HG03196 (cell line): ENCODE measurements around the gene DCAF11.

Experiments
- ATAC-seq: cut with Tn5 transposase; IDR thresholded peaks from one replicate; pipeline ENCODE4 v1.9.1; 2021; ENCODE audit not compliant: unreplicated experiment

The DCAF11 gene

DNA sequence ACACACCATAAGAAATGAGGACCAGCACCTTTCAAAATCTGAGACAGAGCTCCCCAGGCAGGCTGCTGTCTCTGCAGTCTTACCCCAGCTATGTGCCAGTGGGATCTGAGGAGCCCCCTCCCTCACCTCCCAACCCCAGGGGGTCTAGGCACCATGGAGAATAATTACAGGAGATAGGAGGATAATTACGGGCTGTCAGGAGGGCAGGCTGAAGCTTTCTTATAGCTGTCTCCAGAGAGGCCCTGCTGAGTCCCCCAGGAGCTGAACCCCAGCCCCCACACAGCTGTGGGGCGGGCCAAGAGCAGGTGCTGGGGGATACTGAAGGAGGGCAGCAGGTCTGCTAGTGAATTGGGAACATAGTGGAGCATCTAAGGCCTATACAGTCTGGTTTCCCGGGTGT, 36.4 kb upstream of the DCAF11 start:
- no peak for ATAC-seq

DNA sequence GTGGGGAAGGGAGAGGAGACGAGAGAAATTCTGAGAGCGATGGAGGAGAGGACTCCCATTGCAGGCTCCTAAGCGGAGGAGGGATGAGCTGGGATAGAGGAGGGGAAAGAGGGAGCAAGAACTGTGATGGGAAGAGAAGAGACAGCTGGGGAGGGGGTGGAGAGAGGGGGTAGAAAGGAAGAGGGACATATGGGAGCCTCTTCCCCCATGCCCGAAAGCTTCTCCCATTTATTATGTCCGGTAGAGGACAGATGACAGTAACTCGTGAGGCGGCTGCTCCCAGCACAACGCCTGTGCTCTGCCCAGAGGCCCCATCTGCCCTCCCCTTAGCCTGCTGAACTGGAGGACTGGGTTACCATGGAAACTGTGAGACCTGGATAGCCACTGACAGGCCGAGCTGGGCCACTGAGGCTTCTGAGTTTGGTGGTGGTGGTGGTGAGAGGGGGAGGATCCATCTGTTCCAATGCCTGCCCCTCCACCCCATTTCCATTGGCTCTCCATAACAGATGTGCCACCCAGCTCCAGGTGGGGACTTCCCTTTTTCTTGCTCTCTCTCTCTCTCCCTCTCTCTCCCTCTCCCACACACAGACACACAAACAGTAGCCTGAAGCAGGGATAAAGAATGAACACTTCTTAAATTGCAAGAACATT, 35.0 kb upstream of the DCAF11 start:
- ATAC-seq: no peak

- no peak for ATAC-seq
Measured at GRCh38 chr14:24080142-24080530, 34.4 kb upstream of the DCAF11 start.

DNA sequence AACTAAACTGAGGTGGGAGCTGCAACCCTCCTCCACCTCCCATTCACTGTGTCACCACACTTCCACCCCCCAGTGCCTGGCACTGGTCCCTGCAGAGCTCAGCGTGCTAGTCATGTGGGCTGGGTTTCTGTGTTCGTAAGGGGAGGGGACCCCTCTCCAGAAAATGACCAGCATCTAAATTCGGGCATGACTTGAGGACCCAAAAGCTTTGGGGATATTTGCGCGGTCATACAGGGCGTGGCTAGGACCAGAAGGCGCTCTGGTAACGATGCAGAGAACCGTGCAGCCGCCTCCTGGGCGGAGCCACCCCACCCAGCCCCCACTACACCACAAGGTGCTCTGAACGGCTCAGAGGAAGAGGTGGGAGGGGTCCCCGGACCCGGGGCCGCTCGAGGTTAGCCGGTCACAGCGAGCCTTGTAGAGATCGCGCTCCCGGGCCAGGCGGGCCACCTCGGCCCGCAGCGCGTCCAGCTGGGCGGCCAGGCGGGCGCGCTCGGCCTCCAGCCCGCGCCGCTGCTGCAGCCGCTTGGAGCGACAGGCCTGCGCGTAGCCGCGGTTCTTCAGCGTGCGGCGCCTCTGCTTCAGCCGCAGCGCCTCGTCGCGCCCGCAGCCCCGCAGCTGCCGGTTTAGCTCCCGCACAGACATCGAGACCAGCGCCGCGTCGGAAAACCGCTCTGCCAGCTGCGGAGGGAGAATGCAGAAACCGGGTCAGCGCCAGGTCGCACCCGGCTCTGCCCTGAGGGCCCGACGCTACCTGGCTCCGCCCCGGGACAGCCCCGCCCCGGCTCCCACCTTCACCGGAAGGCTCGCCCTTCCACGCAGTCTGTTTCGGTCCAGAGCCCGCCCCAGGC, 33.5 kb upstream of the DCAF11 start:
- peak; percentile 84 for ATAC-seq

GRCh38 chr14:24081739-24082211, 32.8 kb upstream of the DCAF11 start:
- no peak for ATAC-seq

- ATAC-seq: no peak
Measured at GRCh38 chr14:24082411-24083080, 32.0 kb upstream of the DCAF11 start.

GRCh38 chr14:24083462-24083861, 31.1 kb upstream of the DCAF11 start:
- ATAC-seq: no peak

GRCh38 chr14:24084440-24084839, 30.1 kb upstream of the DCAF11 start:
- no peak for ATAC-seq

- ATAC-seq: no peak
Measured at GRCh38 chr14:24085215-24085614, 29.4 kb upstream of the DCAF11 start.

GRCh38 chr14:24086193-24086955, 28.2 kb upstream of the DCAF11 start:
- no peak for ATAC-seq

DNA sequence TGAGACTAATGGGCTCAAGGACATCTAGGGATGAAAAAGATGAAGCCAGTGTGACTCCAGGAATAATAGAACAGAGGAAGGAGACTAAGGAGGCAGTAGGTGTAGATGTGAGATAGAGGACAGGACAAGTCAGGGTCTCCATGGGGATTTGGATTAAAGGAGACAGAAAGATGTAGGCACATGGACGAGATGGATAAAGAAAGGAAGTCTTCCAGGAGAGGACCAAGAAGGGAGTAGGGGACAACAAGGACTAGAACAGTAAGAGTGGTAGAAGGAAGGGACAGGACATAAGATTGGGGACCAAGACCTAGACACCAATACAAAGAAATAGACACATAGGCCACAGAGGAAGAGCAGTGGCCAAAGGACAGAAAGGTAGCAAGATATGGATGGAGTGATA, 27.6 kb upstream of the DCAF11 start:
- no peak for ATAC-seq

- no peak for ATAC-seq
Measured at GRCh38 chr14:24088095-24088494, 26.5 kb upstream of the DCAF11 start.

- ATAC-seq: no peak
Measured at GRCh38 chr14:24089890-24090289, 24.7 kb upstream of the DCAF11 start.

DNA sequence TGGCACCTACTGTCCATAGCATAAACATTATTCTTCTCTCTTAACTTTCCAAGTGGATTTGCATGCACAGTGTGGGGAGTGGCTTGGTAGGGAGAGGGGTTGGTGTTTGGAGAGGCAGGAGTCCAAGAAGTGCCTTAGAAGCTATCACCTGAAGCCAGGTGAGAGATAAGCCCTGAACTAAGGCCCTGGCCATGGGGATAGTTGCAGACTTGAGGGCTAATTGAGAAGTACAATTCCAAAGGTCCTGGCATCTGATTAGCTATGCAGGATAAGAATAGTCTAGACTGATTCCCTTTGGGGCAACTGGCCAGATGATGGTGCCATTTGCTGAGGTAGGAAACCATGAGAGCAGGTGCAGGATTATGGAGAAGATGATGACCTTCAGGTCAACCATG, 22.5 kb upstream of the DCAF11 start:
- ATAC-seq: no peak

GRCh38 chr14:24092505-24093206, 21.9 kb upstream of the DCAF11 start:
- ATAC-seq: no peak

GRCh38 chr14:24093207-24093900, 21.2 kb upstream of the DCAF11 start:
- ATAC-seq: no peak

GRCh38 chr14:24093901-24094840, 20.4 kb upstream of the DCAF11 start, which contains the start of gene PCK2:
TSS of gene PCK2 (plus strand) at chr14:24094311. CDS start at chr14:24094406, 95 bp downstream.
- ATAC-seq: peak; percentile 51

GRCh38 chr14:24094841-24095270, 19.7 kb upstream of the DCAF11 start:
- no peak for ATAC-seq
